Mesenchymal stem cell (in vitro differentiated cells and primary cell): ENCODE results near the gene SYCP2L.
"Not testable (repeated sequence)": the region's sequence is repeated elsewhere in the genome, so short reads cannot be mapped to it uniquely, and the experiment has no call there.

Experiments
- DNase-seq: peaks from one replicate; pipeline ENCODE4 v3.0.0-alpha.2; 2013
- H2AFZ ChIP-seq: one replicate; pipeline ENCODE4 v1.6.1; 2013; ENCODE audit warnings: low read depth, mild to moderate bottlenecking, control low read depth, inconsistent platforms, low read length, moderate library complexity
- H2AK5ac ChIP-seq: 2 replicates; pipeline ENCODE4 v1.6.1; 2013; ENCODE audit warnings: low read length, moderate library complexity, mild to moderate bottlenecking, inconsistent platforms; ENCODE audit not compliant: severe bottlenecking
- H2BK120ac ChIP-seq: one replicate; pipeline ENCODE4 v1.6.1; 2013; ENCODE audit warnings: low read depth, mild to moderate bottlenecking, inconsistent platforms, low read length, moderate library complexity
- H2BK12ac ChIP-seq, 2 experiments: one replicate each; pipeline ENCODE4 v1.6.1; 2013; ENCODE audit warnings: inconsistent platforms in 2 of 2, low read length in 2 of 2, mild to moderate bottlenecking in 2 of 2, moderate library complexity in 2 of 2, control low read depth in 1 of 2
- H2BK15ac ChIP-seq: one replicate; pipeline ENCODE4 v1.6.1; 2013; ENCODE audit warnings: mild to moderate bottlenecking, low read depth, inconsistent platforms; ENCODE audit not compliant: poor library complexity, severe bottlenecking
- H2BK5ac ChIP-seq: 2 replicates; pipeline ENCODE4 v1.6.1; 2013; ENCODE audit warnings: low read depth, mild to moderate bottlenecking, low read length, control low read depth, inconsistent platforms; ENCODE audit not compliant: poor library complexity, severe bottlenecking
- H3K14ac ChIP-seq, 2 experiments: one replicate each; pipeline ENCODE4 v1.6.1; 2013; ENCODE audit warnings: inconsistent platforms in 2 of 2, low read length in 2 of 2, control low read depth in 1 of 2, mild to moderate bottlenecking in 1 of 2, moderate library complexity in 1 of 2
- H3K18ac ChIP-seq, 2 experiments: one replicate each; pipeline ENCODE4 v1.6.1; 2013; ENCODE audit warnings: inconsistent platforms in 2 of 2, low read length in 2 of 2, control low read depth in 1 of 2, low read depth in 1 of 2, mild to moderate bottlenecking in 1 of 2
- H3K23ac ChIP-seq, 2 experiments: one replicate each; pipeline ENCODE4 v1.6.1; 2013; ENCODE audit warnings: inconsistent platforms in 2 of 2, low read length in 2 of 2, mild to moderate bottlenecking in 2 of 2, moderate library complexity in 2 of 2, control low read depth in 1 of 2
- H3K27ac ChIP-seq: 2 replicates; pipeline ENCODE4 v1.5.1; 2013; ENCODE audit warnings: mild to moderate bottlenecking, moderate library complexity, low read length, control low read depth, inconsistent platforms; ENCODE audit not compliant: poor library complexity, severe bottlenecking
- H3K27me3 ChIP-seq, 2 experiments: 2 replicates each; pipeline versions ENCODE4 v1.6.1 to v1.7.0; 2013; ENCODE audit warnings: low read length in 2 of 2, mild to moderate bottlenecking in 2 of 2, moderate library complexity in 2 of 2, control low read depth in 1 of 2, inconsistent platforms in 1 of 2; ENCODE audit not compliant: control insufficient read depth in 1 of 2, insufficient read depth in 1 of 2
- H3K36me3 ChIP-seq, 2 experiments: 2 replicates each; pipeline versions ENCODE4 v1.6.1 to v1.7.0; 2013; ENCODE audit warnings: low read length in 2 of 2, control low read depth in 1 of 2, inconsistent platforms in 1 of 2, low read depth in 1 of 2, mild to moderate bottlenecking in 1 of 2; ENCODE audit not compliant: insufficient read depth in 2 of 2, control insufficient read depth in 1 of 2
- H3K4ac ChIP-seq, 2 experiments: one replicate each; pipeline ENCODE4 v1.6.1; 2013; ENCODE audit warnings: inconsistent platforms in 2 of 2, low read length in 2 of 2, mild to moderate bottlenecking in 2 of 2, moderate library complexity in 2 of 2, control low read depth in 1 of 2, low read depth in 1 of 2
- H3K4me1 ChIP-seq: 2 replicates; pipeline ENCODE4 v1.6.1; 2013; ENCODE audit warnings: low read depth, low read length, control low read depth; ENCODE audit not compliant: control insufficient read depth, insufficient read depth
- H3K4me2 ChIP-seq: 2 replicates; pipeline ENCODE4 v1.6.1; 2013; ENCODE audit warnings: low read length, mild to moderate bottlenecking, inconsistent platforms; ENCODE audit not compliant: poor library complexity, severe bottlenecking
- H3K4me3 ChIP-seq, 2 experiments: 2 replicates each; pipeline versions ENCODE4 v1.5.1 to v1.7.0; 2013; ENCODE audit warnings: low read length in 2 of 2, mild to moderate bottlenecking in 2 of 2, control low read depth in 1 of 2, low read depth in 1 of 2; ENCODE audit not compliant: insufficient read depth in 1 of 2
- H3K79me1 ChIP-seq: replicated peaks from 2 replicates; pipeline ENCODE4 v1.6.1; 2013; ENCODE audit warnings: mild to moderate bottlenecking, control low read depth, low read length, inconsistent platforms; ENCODE audit not compliant: poor library complexity, severe bottlenecking
- H3K9ac ChIP-seq: 2 replicates; pipeline ENCODE4 v1.7.0; 2013; ENCODE audit warnings: mild to moderate bottlenecking, low read length, moderate library complexity
- H3K9me3 ChIP-seq: 2 replicates; pipeline ENCODE4 v1.7.0; 2013; ENCODE audit warnings: mild to moderate bottlenecking, low read length; ENCODE audit not compliant: control insufficient read depth
- H4K8ac ChIP-seq: one replicate; pipeline ENCODE4 v1.6.1; 2013; ENCODE audit warnings: inconsistent platforms, mild to moderate bottlenecking, low read length, moderate library complexity
- H4K91ac ChIP-seq: one replicate; pipeline ENCODE4 v1.6.1; 2013; ENCODE audit warnings: mild to moderate bottlenecking, low read length, inconsistent platforms
- WGBS: methylation state at CpG from one replicate; pipeline ENCODE4 v1.1.7; 2013; ENCODE audit warnings: mixed read lengths; 5-methylcytosine and 5-hydroxymethylcytosine counted together

SYCP2L gene

DNA sequence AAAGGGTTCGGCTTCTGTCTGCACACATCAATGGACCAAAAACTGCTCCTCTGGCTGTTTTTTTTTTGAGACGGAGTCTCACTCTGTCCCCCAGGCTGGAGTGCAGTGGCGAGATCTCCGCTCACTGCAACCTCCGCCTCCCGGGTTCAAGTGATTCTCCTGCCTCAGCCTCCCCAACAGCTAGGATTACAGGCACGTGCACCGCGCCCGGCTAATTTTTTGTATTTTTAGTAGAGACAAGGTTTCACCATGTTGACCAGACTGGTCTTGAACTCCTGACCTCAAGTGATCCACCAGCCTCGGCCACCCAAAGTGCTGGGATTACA lies 524 bp upstream of the SYCP2L start:
- 16% methylated on average over 11 of the region's 11 CpGs for WGBS
- H2BK5ac ChIP-seq = not testable (repeated sequence)

DNA sequence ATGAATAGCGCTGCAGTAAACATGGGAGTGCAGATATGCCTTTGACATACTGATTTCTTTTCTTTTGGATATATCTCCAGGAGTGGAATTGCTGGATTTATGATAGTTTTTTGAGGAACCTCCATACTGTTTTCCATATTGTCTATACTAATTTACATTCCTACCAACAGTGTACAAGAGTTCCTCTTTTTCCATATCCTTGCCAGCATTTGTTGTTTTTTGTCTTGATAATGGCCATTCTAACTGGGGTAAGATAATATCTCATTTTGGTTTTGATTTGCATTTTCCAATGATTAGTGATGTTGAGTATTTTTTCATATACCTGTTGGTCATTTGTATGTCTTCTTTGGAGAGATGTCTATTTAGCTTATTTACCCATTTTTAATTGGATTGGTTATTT lies 3.3 kb downstream of the SYCP2L start:
- Histone ChIP-seq H2BK120ac (no peak overlapping the region), H2BK5ac (no peak overlapping the region), H3K27me3 (peaks cover 0 to 29% of the 10 kb centered on the region in 2 experiments), H2AK5ac (no peak overlapping the region), H3K27ac (no peak overlapping the region), H3K9me3 (peaks cover 5% of the 10 kb centered on the region), H3K4ac (no peak overlapping the region), H3K18ac (no peak overlapping the region), H2AFZ (no peak overlapping the region), H4K91ac (no peak overlapping the region), H3K36me3 (no peaks in the 10 kb centered on the region), H3K9ac (no peak overlapping the region), H3K4me1 (peaks cover 3% of the 10 kb centered on the region), H3K14ac (no peak overlapping the region), H4K8ac (no peak overlapping the region), H2BK12ac (no peak overlapping the region), H3K4me2 (no peak overlapping the region), H3K4me3 (no peak overlapping the region), H3K79me1 (no peaks in the 10 kb centered on the region), H3K23ac (no peak overlapping the region), H2BK15ac (no peak overlapping the region)
- no CpG with 5 or more reads among the region's 1 CpG for WGBS
- no peak for DNase-seq

More for the DNA sequence above, 524 bp upstream of the SYCP2L start:
- not testable (repeated sequence) for H3K14ac ChIP-seq, H3K4ac ChIP-seq, H3K23ac ChIP-seq, H2BK15ac ChIP-seq, H4K91ac ChIP-seq, H3K79me1 ChIP-seq, H3K27ac ChIP-seq, H2AK5ac ChIP-seq, H2BK12ac ChIP-seq, H2AFZ ChIP-seq, DNase-seq, H3K18ac ChIP-seq, H3K36me3 ChIP-seq, H2BK120ac ChIP-seq, H3K9me3 ChIP-seq, H3K9ac ChIP-seq
- Histone ChIP-seq H3K4me1 (peaks cover 22% of the 10 kb centered on the region), H3K4me2 (peak overlapping the region; percentile 87), H3K4me3 (peak overlapping the region; percentile 66 to 67), H3K27me3 (peaks cover 35 to 65% of the 10 kb centered on the region in 2 experiments), H4K8ac (peak overlapping the region; percentile 72)

DNA sequence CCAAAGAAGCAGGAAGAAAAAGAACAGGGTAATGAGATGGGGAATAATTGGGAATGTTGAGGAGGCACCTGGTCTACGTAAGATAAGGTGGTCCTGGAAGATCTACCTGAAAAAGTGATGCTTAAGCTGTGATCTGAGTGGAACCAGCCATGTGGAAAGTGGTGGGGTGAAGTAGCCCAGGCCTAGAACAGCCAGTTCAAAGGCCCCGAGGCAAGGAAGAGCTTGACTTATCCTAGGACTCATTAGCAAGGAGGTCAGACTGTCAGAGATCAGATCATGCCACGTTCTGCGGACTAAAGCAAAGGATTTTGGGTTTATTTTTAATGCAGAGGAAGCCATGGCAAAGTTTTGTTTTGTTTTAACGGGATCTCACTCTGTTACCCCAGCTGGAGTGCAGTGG lies 5.1 kb downstream of the SYCP2L start:
- H3K4me2 ChIP-seq = no peak overlapping the region
- H3K36me3 ChIP-seq = no peaks in the 10 kb centered on the region
- H3K18ac ChIP-seq = no peak overlapping the region
- peaks cover 1% of the 10 kb centered on the region for H3K4me1 ChIP-seq
- DNase-seq = no peak
- no peak overlapping the region for H2BK120ac ChIP-seq
- no peak overlapping the region for H2BK5ac ChIP-seq
- no peak overlapping the region for H2AK5ac ChIP-seq
- no peak overlapping the region for H4K8ac ChIP-seq
- WGBS = 87% methylated on average over 5 of the region's 5 CpGs
- no peak overlapping the region for H4K91ac ChIP-seq
- peaks cover 0 to 12% of the 10 kb centered on the region in 2 experiments for H3K27me3 ChIP-seq
- no peak overlapping the region for H3K4ac ChIP-seq
- no peak overlapping the region for H3K14ac ChIP-seq
- H3K27ac ChIP-seq = no peak overlapping the region
- no peak overlapping the region for H2BK12ac ChIP-seq
- no peak overlapping the region for H3K23ac ChIP-seq
- no peak overlapping the region for H2AFZ ChIP-seq
- no peak overlapping the region for H3K9ac ChIP-seq
- H3K79me1 ChIP-seq = no peaks in the 10 kb centered on the region
- peaks cover 5% of the 10 kb centered on the region for H3K9me3 ChIP-seq
- no peak overlapping the region for H2BK15ac ChIP-seq
- no peak overlapping the region for H3K4me3 ChIP-seq

DNA sequence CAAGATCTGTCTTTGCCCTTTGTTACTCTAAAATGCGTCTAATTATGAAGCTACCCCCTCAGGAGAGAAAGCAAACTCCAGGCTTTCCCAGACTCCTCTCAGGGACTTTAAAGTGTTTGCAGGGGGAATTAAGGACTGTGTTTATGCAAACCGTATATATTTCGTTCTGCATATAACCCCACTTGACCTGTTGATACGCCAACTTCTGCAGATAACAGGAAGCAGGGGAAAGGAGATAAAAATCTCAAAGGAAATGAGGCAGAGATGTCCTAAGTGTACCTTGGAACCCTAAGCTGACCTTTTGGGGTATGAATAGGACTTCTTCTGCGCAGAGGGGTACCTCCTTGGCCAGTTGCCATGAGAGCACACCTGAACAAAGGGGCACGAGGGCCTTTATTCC lies 8.1 kb downstream of the SYCP2L start:
- Histone ChIP-seq H3K79me1 (no peaks in the 10 kb centered on the region), H3K4me1 (no peaks in the 10 kb centered on the region), H2BK12ac (no peak overlapping the region), H3K4ac (no peak overlapping the region), H3K9me3 (peaks cover 5% of the 10 kb centered on the region), H2BK120ac (no peak overlapping the region), H4K91ac (no peak overlapping the region), H3K14ac (no peak overlapping the region), H2BK5ac (no peak overlapping the region), H3K9ac (no peak overlapping the region), H3K23ac (no peak overlapping the region), H2AFZ (no peak overlapping the region), H4K8ac (no peak overlapping the region), H2BK15ac (no peak overlapping the region), H3K27ac (no peak overlapping the region), H3K4me3 (no peak overlapping the region), H2AK5ac (no peak overlapping the region), H3K18ac (no peak overlapping the region), H3K4me2 (no peak overlapping the region), H3K27me3 (no peaks in the 10 kb centered on the region), H3K36me3 (no peaks in the 10 kb centered on the region)
- DNase-seq = no peak
- 31% methylated on average over 5 of the region's 6 CpGs for WGBS
